ENCODE measurements around the gene EEF1A2.

The EEF1A2 gene

DNA sequence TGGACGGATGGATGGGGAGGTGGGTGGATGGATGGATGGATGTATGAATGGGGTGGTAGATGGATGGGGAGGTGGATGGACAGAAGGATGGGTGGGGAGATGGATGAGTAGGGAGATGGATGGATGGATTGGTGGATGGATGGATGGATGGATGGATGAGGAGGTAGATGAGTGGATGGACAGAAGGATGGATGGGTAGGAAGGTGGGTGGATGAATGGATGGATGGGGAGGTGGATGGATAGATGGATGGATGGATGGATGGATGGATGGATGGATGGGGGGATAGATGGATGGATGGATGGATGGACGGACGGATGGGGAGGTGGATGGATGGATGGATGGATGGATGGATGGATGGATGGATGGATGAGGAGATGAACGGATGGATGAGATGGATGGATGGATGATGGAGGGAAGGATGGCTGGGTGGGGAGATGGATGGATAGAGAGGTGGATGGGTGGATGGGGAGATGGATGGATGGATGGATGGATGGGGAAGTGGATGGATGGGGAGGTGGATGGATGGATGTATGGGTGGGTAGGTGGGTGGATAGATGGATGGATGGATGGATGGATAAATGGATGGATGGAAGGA is 7.2 kb downstream of the EEF1A2 start:
- H3K27me3 ChIP-seq (replicated peaks): peaks cover 17% of the 10 kb centered on the region
- H3K27ac ChIP-seq: no peak overlapping the region
- in situ Hi-C loops (cut with HindIII; ENCODE audit: low pct_ligation_motif_present, low sequenced_read_pairs): no loop called here
- no peak overlapping the region for H3K4me3 ChIP-seq (ENCODE audit: low read depth, low read length)
- DNase-seq: no peak
- H3K36me3 ChIP-seq (replicated peaks): no peaks in the 10 kb centered on the region
- TF ChIP-seq, protein P1, sequence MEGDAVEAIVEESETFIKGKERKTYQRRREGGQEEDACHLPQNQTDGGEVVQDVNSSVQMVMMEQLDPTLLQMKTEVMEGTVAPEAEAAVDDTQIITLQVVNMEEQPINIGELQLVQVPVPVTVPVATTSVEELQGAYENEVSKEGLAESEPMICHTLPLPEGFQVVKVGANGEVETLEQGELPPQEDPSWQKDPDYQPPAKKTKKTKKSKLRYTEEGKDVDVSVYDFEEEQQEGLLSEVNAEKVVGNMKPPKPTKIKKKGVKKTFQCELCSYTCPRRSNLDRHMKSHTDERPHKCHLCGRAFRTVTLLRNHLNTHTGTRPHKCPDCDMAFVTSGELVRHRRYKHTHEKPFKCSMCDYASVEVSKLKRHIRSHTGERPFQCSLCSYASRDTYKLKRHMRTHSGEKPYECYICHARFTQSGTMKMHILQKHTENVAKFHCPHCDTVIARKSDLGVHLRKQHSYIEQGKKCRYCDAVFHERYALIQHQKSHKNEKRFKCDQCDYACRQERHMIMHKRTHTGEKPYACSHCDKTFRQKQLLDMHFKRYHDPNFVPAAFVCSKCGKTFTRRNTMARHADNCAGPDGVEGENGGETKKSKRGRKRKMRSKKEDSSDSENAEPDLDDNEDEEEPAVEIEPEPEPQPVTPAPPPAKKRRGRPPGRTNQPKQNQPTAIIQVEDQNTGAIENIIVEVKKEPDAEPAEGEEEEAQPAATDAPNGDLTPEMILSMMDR (IDR thresholded peaks at IDR 0.05; ENCODE audit: low read depth, low read length, missing control alignments): no peak

DNA sequence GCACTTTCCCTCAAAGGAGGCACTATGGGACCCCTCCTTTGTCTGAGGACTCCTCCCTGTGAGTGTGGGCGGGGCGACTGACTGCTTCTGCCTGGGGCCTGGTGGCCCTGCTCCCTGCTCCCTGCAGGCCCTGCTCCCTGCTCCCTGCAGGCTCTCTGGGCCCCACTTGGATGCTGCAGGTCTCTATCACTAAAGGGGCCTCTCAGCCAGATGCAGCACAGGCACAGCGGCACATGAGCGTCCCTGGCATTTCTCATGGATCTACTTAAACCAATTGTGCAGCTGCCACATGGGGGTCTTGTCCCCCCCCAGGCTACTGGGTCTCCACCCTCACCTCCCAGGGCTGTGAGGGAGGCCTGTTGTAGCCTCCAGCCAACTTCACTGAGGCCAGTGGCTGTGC is 7.8 kb downstream of the EEF1A2 start:
- Histone ChIP-seq H3K27ac (no peak overlapping the region), H3K36me3 (replicated peaks) (no peaks in the 10 kb centered on the region), H3K27me3 (replicated peaks) (peaks cover 17% of the 10 kb centered on the region), H3K4me3 (ENCODE audit: low read depth, low read length) (no peak overlapping the region)
- DNase-seq: no peak
- TF ChIP-seq, protein P1 (IDR thresholded peaks at IDR 0.05; ENCODE audit: low read depth, low read length, missing control alignments): no peak
- in situ Hi-C loops (cut with HindIII; ENCODE audit: low pct_ligation_motif_present, low sequenced_read_pairs): no loop called here

DNA sequence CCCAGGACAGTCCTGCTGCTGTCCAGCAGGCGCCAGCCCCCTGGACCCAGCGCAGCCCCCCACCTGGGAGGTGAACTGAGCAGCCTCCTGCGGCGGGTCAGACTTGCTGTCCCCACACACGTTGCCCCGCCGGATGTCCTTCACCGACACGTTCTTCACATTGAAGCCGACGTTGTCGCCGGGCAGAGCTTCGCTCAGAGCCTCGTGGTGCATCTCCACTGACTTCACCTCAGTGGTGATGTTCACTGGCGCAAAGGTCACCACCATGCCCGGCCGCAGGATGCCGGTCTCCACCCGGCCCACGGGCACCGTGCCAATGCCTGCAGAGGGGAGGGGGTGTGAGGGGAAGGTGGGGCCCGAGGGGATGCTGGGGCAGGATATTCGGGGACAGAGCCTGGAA is 8.5 kb downstream of the EEF1A2 start:
- DNase-seq: no peak
- Histone ChIP-seq H3K27me3 (replicated peaks) (peaks cover 17% of the 10 kb centered on the region), H3K4me3 (ENCODE audit: low read depth, low read length) (no peak overlapping the region), H3K27ac (no peak overlapping the region), H3K36me3 (replicated peaks) (no peaks in the 10 kb centered on the region)
- in situ Hi-C loops (cut with HindIII; ENCODE audit: low pct_ligation_motif_present, low sequenced_read_pairs): no loop called here
- TF ChIP-seq, protein P1 (IDR thresholded peaks at IDR 0.05; ENCODE audit: low read depth, low read length, missing control alignments): no peak

DNA sequence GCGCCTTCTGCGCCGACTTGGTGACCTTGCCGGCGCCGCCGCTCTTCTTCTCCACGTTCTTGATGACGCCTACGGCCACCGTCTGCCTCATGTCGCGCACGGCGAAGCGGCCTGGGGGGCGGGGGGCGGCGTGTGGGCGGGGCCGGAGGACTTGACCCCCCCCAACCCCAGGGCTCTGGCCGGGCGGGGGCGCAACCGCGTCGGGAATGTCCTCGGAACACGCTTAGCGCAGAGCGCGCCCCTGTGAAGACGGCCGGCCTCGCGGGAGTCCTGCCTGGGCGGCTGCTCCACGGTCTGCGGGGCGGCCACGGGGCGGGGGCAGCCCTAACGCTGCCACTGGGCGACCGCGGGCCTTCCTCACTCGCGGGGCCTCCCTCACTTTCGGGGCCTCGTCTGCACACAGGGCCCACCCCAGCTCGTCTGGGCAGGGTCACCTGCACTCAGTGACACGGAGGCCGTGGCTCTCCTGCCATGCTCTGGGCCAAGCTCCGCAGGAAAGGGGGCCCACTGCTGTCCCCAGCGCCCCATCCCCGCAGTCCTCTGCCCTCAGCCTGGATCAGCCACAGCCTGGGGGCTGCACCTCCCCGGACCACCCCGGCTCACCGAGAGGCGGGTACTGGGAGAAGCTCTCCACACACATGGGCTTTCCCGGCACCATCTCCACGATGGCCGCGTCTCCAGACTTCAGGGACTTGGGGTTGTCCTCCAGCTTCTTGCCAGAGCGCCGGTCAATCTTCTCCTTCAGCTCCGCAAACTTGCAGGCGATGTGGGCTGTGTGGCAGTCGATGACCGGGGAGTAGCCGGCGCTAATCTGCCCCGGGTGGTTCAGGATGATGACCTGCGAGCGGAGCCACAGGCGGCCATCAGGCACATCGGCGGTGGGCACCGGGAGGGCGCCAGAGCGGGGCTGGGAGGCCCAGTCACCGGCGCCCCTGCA is 10.3 kb downstream of the EEF1A2 start:
- no peaks in the 10 kb centered on the region for H3K36me3 ChIP-seq (replicated peaks)
- no peak overlapping the region for H3K4me3 ChIP-seq (ENCODE audit: low read depth, low read length)
- H3K27me3 ChIP-seq (replicated peaks): peaks cover 19% of the 10 kb centered on the region
- TF ChIP-seq, protein P1 (IDR thresholded peaks at IDR 0.05; ENCODE audit: low read depth, low read length, missing control alignments): no peak
- H3K27ac ChIP-seq: no peak overlapping the region
- in situ Hi-C loops (cut with HindIII; ENCODE audit: low pct_ligation_motif_present, low sequenced_read_pairs): no loop called here
- no peak for DNase-seq

DNA sequence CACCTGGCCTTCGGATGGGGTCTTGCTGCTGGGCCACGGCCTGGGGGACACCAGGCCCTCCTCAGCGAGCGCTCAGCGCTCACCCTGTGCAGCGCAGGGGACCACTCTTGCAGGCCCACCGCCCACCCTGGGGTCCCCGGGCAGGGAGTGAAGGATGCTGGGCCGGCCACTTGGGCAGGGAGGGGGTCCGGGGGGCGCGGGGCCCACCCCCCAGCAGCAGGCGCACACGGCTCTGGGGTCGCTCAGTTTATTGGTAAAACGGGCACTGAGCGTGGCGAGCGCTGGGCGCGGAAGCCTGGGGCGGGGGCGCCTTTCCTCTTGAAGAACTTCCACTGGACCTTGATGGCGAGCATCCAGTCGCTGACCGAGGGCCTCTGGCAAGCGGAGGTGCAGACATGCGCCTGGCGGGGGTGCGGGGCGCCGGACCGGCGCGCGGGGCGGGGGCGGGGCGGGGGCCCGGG is 11.1 kb downstream of the EEF1A2 start:
- no peak for DNase-seq
- Histone ChIP-seq H3K4me3 (ENCODE audit: low read depth, low read length) (no peak overlapping the region), H3K36me3 (replicated peaks) (no peaks in the 10 kb centered on the region), H3K27me3 (replicated peaks) (peaks cover 19% of the 10 kb centered on the region), H3K27ac (no peak overlapping the region)
- in situ Hi-C loops (cut with HindIII; ENCODE audit: low pct_ligation_motif_present, low sequenced_read_pairs): no loop called here
- TF ChIP-seq, protein P1 (IDR thresholded peaks at IDR 0.05; ENCODE audit: low read depth, low read length, missing control alignments): no peak

All from brain microvascular endothelial cell (primary cell).